Type B pancreatic cell (in vitro differentiated cells): ENCODE measurements around the gene ACKR3. TPM values are rescaled to one million over a fixed set of nuclear protein-coding genes. Genes with fewer than 3 reads are reported as not detected.

Experiments used
- DNase-seq: peaks from one replicate; pipeline ENCODE4 v3.0.0; 2021; ENCODE audit warnings: mixed read lengths; ENCODE audit not compliant: unreplicated experiment; ENCODE audit errors: extremely low spot score
- H3K27ac Mint-ChIP-seq: 2 replicates; pipeline ENCODE4 v1.8.0; 2021; ENCODE audit warnings: mild to moderate bottlenecking, mixed read lengths
- H3K27me3 Mint-ChIP-seq: 2 replicates; pipeline ENCODE4 v1.8.0; 2021; ENCODE audit warnings: mixed read lengths
- H3K36me3 Mint-ChIP-seq: 2 replicates; pipeline ENCODE4 v1.8.0; 2021; ENCODE audit warnings: mixed read lengths
- H3K4me1 Mint-ChIP-seq: one replicate; pipeline ENCODE4 v1.8.0; 2021; ENCODE audit warnings: mixed read lengths; ENCODE audit not compliant: unreplicated experiment
- H3K4me3 Mint-ChIP-seq: 2 replicates; pipeline ENCODE4 v1.8.0; 2021; ENCODE audit warnings: mild to moderate bottlenecking, mixed read lengths
- H3K9me3 Mint-ChIP-seq: 2 replicates; pipeline ENCODE4 v1.8.0; 2021; ENCODE audit warnings: mixed read lengths
- total RNA-seq: library from RNA; stranded (reverse); gene quantifications from 2 replicates; pipeline ENCODE4 v1.2.1, GENCODE V29; 2021; ENCODE audit warnings: low replicate concordance
- TF ChIP-seq, protein P1 (sequence below): fragments of 200-600 bp; sonication (generic); conservative IDR thresholded peaks from 2 replicates; pipeline ENCODE4 v1.5.0; 2021; ENCODE audit warnings: antibody characterized with exemption, mild to moderate bottlenecking

Gene ACKR3
- total RNA-seq, 1 donor from 2014 or later, result 44.6 TPM

DNA sequence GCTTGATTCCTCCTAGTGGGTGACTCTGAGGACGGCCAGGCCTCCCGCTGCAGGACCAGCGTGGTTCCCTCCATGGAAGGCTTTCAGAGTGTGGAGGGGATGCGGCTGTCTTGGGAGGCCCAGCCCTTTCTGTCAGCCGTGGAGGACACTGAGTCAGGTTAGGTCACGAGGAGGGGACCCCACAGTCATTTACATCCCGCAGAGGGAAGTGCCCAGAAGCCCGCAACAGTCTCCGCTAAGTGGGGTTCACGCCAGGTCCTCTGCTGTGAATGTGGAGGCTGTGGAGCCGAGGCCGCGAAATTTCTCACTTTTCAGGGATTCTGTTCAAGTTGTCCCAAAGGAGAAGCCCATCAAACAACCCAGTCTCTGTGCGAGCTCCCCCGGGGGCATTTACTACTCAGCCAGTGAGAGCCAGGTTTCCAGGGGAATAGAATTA, 8.8 kb downstream of the ACKR3 start:
- H3K9me3 Mint-ChIP-seq, result no peaks in the 10 kb centered on the region
- peaks cover 52% of the 10 kb centered on the region for H3K36me3 Mint-ChIP-seq
- no peak overlapping the region for H3K4me3 Mint-ChIP-seq
- DNase-seq, result no peak
- H3K4me1 Mint-ChIP-seq, result peaks cover 68% of the 10 kb centered on the region
- peaks cover 3% of the 10 kb centered on the region for H3K27me3 Mint-ChIP-seq
- peak overlapping the region; percentile 43 for H3K27ac Mint-ChIP-seq
- TF ChIP-seq, protein P1, sequence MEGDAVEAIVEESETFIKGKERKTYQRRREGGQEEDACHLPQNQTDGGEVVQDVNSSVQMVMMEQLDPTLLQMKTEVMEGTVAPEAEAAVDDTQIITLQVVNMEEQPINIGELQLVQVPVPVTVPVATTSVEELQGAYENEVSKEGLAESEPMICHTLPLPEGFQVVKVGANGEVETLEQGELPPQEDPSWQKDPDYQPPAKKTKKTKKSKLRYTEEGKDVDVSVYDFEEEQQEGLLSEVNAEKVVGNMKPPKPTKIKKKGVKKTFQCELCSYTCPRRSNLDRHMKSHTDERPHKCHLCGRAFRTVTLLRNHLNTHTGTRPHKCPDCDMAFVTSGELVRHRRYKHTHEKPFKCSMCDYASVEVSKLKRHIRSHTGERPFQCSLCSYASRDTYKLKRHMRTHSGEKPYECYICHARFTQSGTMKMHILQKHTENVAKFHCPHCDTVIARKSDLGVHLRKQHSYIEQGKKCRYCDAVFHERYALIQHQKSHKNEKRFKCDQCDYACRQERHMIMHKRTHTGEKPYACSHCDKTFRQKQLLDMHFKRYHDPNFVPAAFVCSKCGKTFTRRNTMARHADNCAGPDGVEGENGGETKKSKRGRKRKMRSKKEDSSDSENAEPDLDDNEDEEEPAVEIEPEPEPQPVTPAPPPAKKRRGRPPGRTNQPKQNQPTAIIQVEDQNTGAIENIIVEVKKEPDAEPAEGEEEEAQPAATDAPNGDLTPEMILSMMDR, result no peak

DNA sequence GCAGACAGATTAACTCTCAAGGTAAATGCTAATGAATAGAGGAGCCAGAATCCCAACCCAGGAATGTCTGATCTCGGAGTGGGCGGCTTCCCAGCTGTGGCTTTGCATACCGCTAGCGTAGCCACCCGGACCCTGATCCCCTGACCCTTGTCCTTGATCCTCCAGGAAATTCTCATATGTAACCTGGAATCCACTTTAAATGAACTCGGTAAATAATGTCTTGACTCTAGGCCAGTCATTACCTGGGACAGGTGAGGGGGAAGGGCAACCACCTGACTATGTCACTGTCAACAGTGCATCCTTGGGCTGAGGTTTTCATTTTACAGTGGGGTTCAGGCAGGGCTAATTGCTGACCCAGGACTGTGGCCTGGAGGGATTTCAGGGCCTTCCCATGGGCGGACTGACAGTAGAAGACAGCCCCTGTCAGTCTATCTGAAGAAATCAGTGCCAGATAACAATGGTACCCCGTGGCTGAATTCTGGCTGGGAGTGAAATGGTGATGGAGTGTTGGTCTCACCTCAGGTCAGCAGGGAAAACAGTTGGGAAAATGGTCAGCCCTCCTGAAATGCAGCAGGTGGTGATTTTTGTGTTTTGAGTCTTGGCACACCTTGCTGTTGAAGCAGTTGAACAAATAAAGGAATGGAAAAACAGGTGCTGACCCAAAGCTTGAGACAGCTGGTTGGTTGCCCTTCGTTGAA, 9.6 kb downstream of the ACKR3 start:
- DNase-seq, result no peak
- H3K36me3 Mint-ChIP-seq, result peaks cover 50% of the 10 kb centered on the region
- H3K27ac Mint-ChIP-seq, result peak overlapping the region; percentile 43
- no peak overlapping the region for H3K4me3 Mint-ChIP-seq
- H3K9me3 Mint-ChIP-seq, result no peaks in the 10 kb centered on the region
- TF ChIP-seq, protein P1, result no peak
- H3K27me3 Mint-ChIP-seq, result peaks cover 3% of the 10 kb centered on the region
- H3K4me1 Mint-ChIP-seq, result peaks cover 62% of the 10 kb centered on the region

DNA sequence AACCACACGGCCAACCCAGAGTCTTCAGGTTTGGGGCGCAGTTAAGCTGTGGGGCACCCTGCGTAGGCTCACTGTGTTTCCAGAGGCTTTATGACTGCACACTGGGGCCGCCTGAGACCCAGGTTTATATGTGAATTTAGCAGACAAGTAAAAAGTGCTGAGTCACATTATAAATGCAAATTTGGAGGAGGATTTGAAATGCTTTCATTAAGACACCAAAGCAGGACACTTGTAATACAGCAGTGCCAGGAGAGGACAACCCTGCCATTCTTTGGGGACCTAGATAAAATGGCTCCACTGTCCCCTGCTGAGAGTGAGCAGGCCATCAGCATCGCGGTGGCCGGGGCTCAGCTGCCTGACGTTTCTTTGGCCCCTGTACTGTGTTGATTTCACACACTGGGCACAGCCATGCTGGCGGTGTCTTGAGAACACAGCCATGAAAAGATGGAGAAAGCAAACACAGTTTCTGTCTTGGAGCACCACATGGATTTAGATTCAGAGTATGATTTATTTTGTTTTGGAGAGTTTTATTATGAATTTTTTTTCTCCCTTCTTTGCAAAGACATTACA, 10.2 kb downstream of the ACKR3 start:
- Mint-ChIP-seq H3K36me3 (peaks cover 49% of the 10 kb centered on the region), H3K27ac (no peak overlapping the region)

GRCh38 chr2:236580746-236581355, 11.2 kb downstream of the ACKR3 start:
- TF ChIP-seq, protein P1, result no peak
- no peak for DNase-seq
- H3K27me3 Mint-ChIP-seq, result no peaks in the 10 kb centered on the region
- H3K4me1 Mint-ChIP-seq, result peaks cover 60% of the 10 kb centered on the region
- no peak overlapping the region for H3K27ac Mint-ChIP-seq
- peaks cover 3% of the 10 kb centered on the region for H3K9me3 Mint-ChIP-seq
- no peak overlapping the region for H3K4me3 Mint-ChIP-seq
- peaks cover 48% of the 10 kb centered on the region for H3K36me3 Mint-ChIP-seq

More for the DNA sequence above, 10.2 kb downstream of the ACKR3 start:
- H3K9me3 Mint-ChIP-seq, result no peaks in the 10 kb centered on the region
- TF ChIP-seq, protein P1, result no peak
- H3K4me1 Mint-ChIP-seq, result peaks cover 62% of the 10 kb centered on the region
- H3K27me3 Mint-ChIP-seq, result no peaks in the 10 kb centered on the region
- no peak for DNase-seq
- H3K4me3 Mint-ChIP-seq, result no peak overlapping the region

- Mint-ChIP-seq H3K27ac (no peak overlapping the region), H3K4me1 (peaks cover 53% of the 10 kb centered on the region), H3K36me3 (peaks cover 41% of the 10 kb centered on the region), H3K9me3 (peaks cover 7% of the 10 kb centered on the region), H3K4me3 (no peak overlapping the region), H3K27me3 (no peaks in the 10 kb centered on the region)
- DNase-seq, result no peak
- TF ChIP-seq, protein P1, result no peak
These were observed 11.9 kb downstream of the ACKR3 start for GRCh38 chr2:236581546-236581945.
